Stimulated activated CD4-positive, alpha-beta T cell treated with anti-CD3 and anti-CD28 coated beads, Interleukin-2, amount 100 ng/mL, for 48 hours (primary cell): ENCODE data around the gene TMEM119.
A peak's percentile ranks its signal among the peaks of the same experiment; 100 is the strongest.
"Not testable (repeated sequence)": the region's sequence is repeated elsewhere in the genome, so short reads cannot be mapped to it uniquely, and the experiment has no call there.

Experiments used
- DNase-seq, 2 donors: peaks; one replicate each; pipeline ENCODE4 v3.0.0-alpha.2; 2020

Gene TMEM119

GRCh38 chr12:108581311-108582227 is 16.3 kb downstream of the TMEM119 start:
- no peak for DNase-seq

GRCh38 chr12:108580531-108580930 is 17.4 kb downstream of the TMEM119 start:
- DNase-seq = no peak

- DNase-seq = no peak
These were observed 19.1 kb downstream of the TMEM119 start for GRCh38 chr12:108578813-108579212.

- DNase-seq = no peak
These were observed 19.6 kb downstream of the TMEM119 start for GRCh38 chr12:108578264-108578663.

- DNase-seq = no peak
These were observed 20.4 kb downstream of the TMEM119 start for GRCh38 chr12:108577458-108577857.

- no peak for DNase-seq
These were observed 21.1 kb downstream of the TMEM119 start for GRCh38 chr12:108576660-108577234.

GRCh38 chr12:108575199-108575912 is 22.5 kb downstream of the TMEM119 start:
- DNase-seq = no peak

- DNase-seq = not testable (repeated sequence)
These were observed 23.6 kb downstream of the TMEM119 start for GRCh38 chr12:108574276-108574675.

- no peak for DNase-seq
These were observed 24.6 kb downstream of the TMEM119 start for GRCh38 chr12:108573317-108573716.

GRCh38 chr12:108572166-108572790 is 25.6 kb downstream of the TMEM119 start:
- DNase-seq = no peak

GRCh38 chr12:108571609-108572165 is 26.2 kb downstream of the TMEM119 start:
- no peak for DNase-seq

GRCh38 chr12:108570743-108571608 is 26.9 kb downstream of the TMEM119 start:
- no peak for DNase-seq

- peak; percentile 42 to 47 for DNase-seq
These were observed 29.3 kb downstream of the TMEM119 start for GRCh38 chr12:108568338-108569154.

GRCh38 chr12:108567406-108568337 is 30.2 kb downstream of the TMEM119 start:
- no peak for DNase-seq

- no peak for DNase-seq
These were observed 31.4 kb downstream of the TMEM119 start for GRCh38 chr12:108566452-108566851.

- DNase-seq = peak in 1 of 2 donors; percentile 40
These were observed 31.9 kb downstream of the TMEM119 start for GRCh38 chr12:108565976-108566375.

- no peak for DNase-seq
These were observed 32.7 kb downstream of the TMEM119 start for GRCh38 chr12:108565146-108565545.

- no peak for DNase-seq
These were observed 33.2 kb downstream of the TMEM119 start for GRCh38 chr12:108564724-108565123.

- no peak for DNase-seq
These were observed 34.1 kb downstream of the TMEM119 start for GRCh38 chr12:108563804-108564151.
